K562 (cell line): ENCODE measurements around the gene DOK7. TPM values are rescaled to one million over a fixed set of nuclear protein-coding genes. Genes with fewer than 3 reads are reported as not detected.

Source experiments
- ATAC-seq: fragments of 200-7000 bp; cut with Tn5 transposase; 3 replicates; pipeline ENCODE4 v1.9.1; 2020; ENCODE audit warnings: moderate library complexity
- BruUV-seq: library from RNA; stranded (reverse); fragments of 400-500 nt; replicated peaks from 2 replicates; lab custom pipeline; 2021; lab: Mats Ljungman, UMichigan
- CTCF ChIA-PET: fragments of 300-600 bp; formaldehyde crosslinking; extraction: SDS; loops from one replicate; lab custom pipeline; 2021; ENCODE audit warnings: low intra/inter-chr PET ratio; lab: Yijun Ruan, JAX
- POLR2A ChIA-PET: fragments of 300-600, 350-650 bp; sonication (Branson Sonifier 250); formaldehyde crosslinking; extraction: SDS; loops from one replicate; lab custom pipeline; 2021; ENCODE audit warnings: antibody characterized with exemption, inconsistent platforms; lab: Yijun Ruan, JAX
- DNase-seq, 4 experiments: peaks; one replicate each; pipeline versions ENCODE4 v3.0.0 to v3.0.0-alpha.2; 2011 to 2018; ENCODE audit warnings: low spot score in 3 of 4, mixed read lengths in 3 of 4; ENCODE audit errors: extremely low read depth in 1 of 4
- FAIRE-seq: peaks from 2 replicates; lab custom pipeline; 2011; peaks lifted over from hg19 to GRCh38; lab: Jason Lieb, UNC
- H2AFZ ChIP-seq: 2 replicates; pipeline ENCODE4 v1.6.0; 2011; ENCODE audit warnings: low read depth, low read length, control low read depth, inconsistent platforms
- H3K27ac ChIP-seq: fragments of 200-600 bp; 3 replicates; pipeline ENCODE4 v1.8.0; 2011; ENCODE audit warnings: low read depth, mild to moderate bottlenecking, control low read depth, inconsistent platforms, low read length, moderate library complexity, mixed read lengths; ENCODE audit errors: extremely low read depth
- H3K27me3 ChIP-seq, 2 experiments: fragments of 300-600 bp in 1 of 2; 2 replicates in 1 of 2; 3 replicates in 1 of 2; pipeline versions ENCODE4 v1.6.0 to v1.8.0; 2011; ENCODE audit warnings: inconsistent platforms in 2 of 2, low read length in 2 of 2, mild to moderate bottlenecking in 1 of 2, mixed read lengths in 1 of 2, moderate library complexity in 1 of 2; ENCODE audit not compliant: control insufficient read depth in 2 of 2, insufficient read depth in 2 of 2
- H3K36me3 ChIP-seq: fragments of 300-600 bp; 3 replicates; pipeline ENCODE4 v1.8.0; 2011; ENCODE audit warnings: mild to moderate bottlenecking, low read length, inconsistent platforms; ENCODE audit not compliant: control insufficient read depth, insufficient read depth
- H3K4me1 ChIP-seq, 2 experiments: fragments of 200-600 bp in 1 of 2; replicated peaks in 1 of 2; 2 replicates in 1 of 2; 3 replicates in 1 of 2; pipeline versions ENCODE4 v1.5.1 to v1.8.0; 2011; ENCODE audit warnings: inconsistent platforms in 2 of 2, low read length in 2 of 2, mild to moderate bottlenecking in 1 of 2, mixed read lengths in 1 of 2, moderate library complexity in 1 of 2; ENCODE audit not compliant: control insufficient read depth in 2 of 2, insufficient read depth in 2 of 2
- H3K4me2 ChIP-seq: 2 replicates; pipeline ENCODE4 v1.6.1; 2011; ENCODE audit warnings: low read length, control low read depth, inconsistent platforms, mixed read lengths; ENCODE audit not compliant: insufficient read depth
- H3K4me3 ChIP-seq: fragments of 200-600 bp; sonication (generic), shearing (Covaris generic); 2 replicates; pipeline ENCODE4 v1.5.1; 2016; ENCODE audit warnings: control low read depth, inconsistent platforms
- H3K79me2 ChIP-seq: fragments of 200-600 bp; 3 replicates; pipeline ENCODE4 v1.8.0; 2011; ENCODE audit warnings: low read length, inconsistent platforms; ENCODE audit not compliant: control insufficient read depth, insufficient read depth
- H3K9ac ChIP-seq, 2 experiments: 2 replicates each; pipeline versions ENCODE4 v1.6.0 to v1.6.1; 2011; ENCODE audit warnings: low read depth in 2 of 2, low read length in 2 of 2, control low read depth in 1 of 2, inconsistent platforms in 1 of 2, mild to moderate bottlenecking in 1 of 2, mixed read lengths in 1 of 2; ENCODE audit not compliant: insufficient read depth in 1 of 2
- H3K9me1 ChIP-seq: one replicate; pipeline ENCODE4 v1.6.0; 2011; ENCODE audit warnings: inconsistent platforms, mild to moderate bottlenecking, low read length, moderate library complexity; ENCODE audit not compliant: control insufficient read depth, insufficient read depth
- H3K9me3 ChIP-seq: replicated peaks from 2 replicates; pipeline ENCODE4 v1.5.1; 2011; ENCODE audit warnings: low read depth, low read length, inconsistent platforms; ENCODE audit not compliant: control insufficient read depth, insufficient read depth
- H4K20me1 ChIP-seq: replicated peaks from 2 replicates; pipeline ENCODE4 v1.6.1; 2011; ENCODE audit warnings: low read length, inconsistent platforms, mixed read lengths; ENCODE audit not compliant: control insufficient read depth, insufficient read depth
- CXXC5 ChIP-seq: fragments of 250-450 bp; sonication (Bioruptor Pico); IDR thresholded peaks from 2 replicates; pipeline ENCODE4 v1.8.0; 2022; ENCODE audit warnings: inconsistent platforms, mild to moderate bottlenecking, moderate library complexity
- GABPB1 ChIP-seq: sonication (generic); formaldehyde crosslinking; IDR thresholded peaks from 2 replicates; pipeline ENCODE4 v1.8.0; 2022; ENCODE audit warnings: mild to moderate bottlenecking, missing genetic modification reagents
- HLTF ChIP-seq: fragments of 450-650 bp; IDR thresholded peaks from 2 replicates; pipeline ENCODE4 v1.6.1; 2016
- NONO ChIP-seq, 2 experiments: fragments of 200-400 bp in 1 of 2; fragments of 450-650 bp in 1 of 2; formaldehyde crosslinking in 1 of 2; IDR thresholded peaks; 2 replicates each; pipeline ENCODE4 v1.6.1; 2017; ENCODE audit warnings: low read depth in 2 of 2, mild to moderate bottlenecking in 2 of 2, moderate library complexity in 2 of 2, low read length in 1 of 2
- SREBF2 ChIP-seq: sonication (generic); formaldehyde crosslinking; IDR thresholded peaks from 2 replicates; pipeline ENCODE4 v1.4.0; 2020; ENCODE audit warnings: mild to moderate bottlenecking, missing genetic modification reagents
- WGBS: fragments of 100-300 bp; shearing (Covaris generic); methylation state at CpG from one replicate; pipeline ENCODE4 v1.1.6; 2016; ENCODE audit warnings: low coverage, mixed read lengths; ENCODE audit not compliant: insufficient coverage; ENCODE audit errors: missing lambda C conversion rate; 5-methylcytosine and 5-hydroxymethylcytosine counted together
- in situ Hi-C: fragments of 300-500 bp; cut with MboI; formaldehyde crosslinking; loops from 4 replicates; pipeline ENCODE4 v1.15.0; 2018; ENCODE audit warnings: inconsistent platforms, mixed read lengths
- intact Hi-C: fragments of 100-400 bp; cut with micrococcal nuclease; formaldehyde crosslinking; loops from 2 replicates; pipeline ENCODE4 v1.14.2; 2022
- polyA plus RNA-seq, 8 experiments: library from polyadenylated mRNA; depleted of rRNA in 4 of 8; stranded (reverse) in 5 of 8; unstranded in 3 of 8; fragments of >200 nt; fragmentation: Nextera tagmentation in 2 of 8; fragmentation: Illumina TruSeq in 1 of 8; extraction: Ambion mirVana in 2 of 8; extraction: Trizol in 1 of 8; gene quantifications; 2 replicates each; pipeline versions ENCODE4 v1.2.1 to v1.2.3, GENCODE V29; 2011 to 2014; ENCODE audit warnings: inconsistent platforms in 1 of 8, missing spikeins in 1 of 8
- total RNA-seq, 7 experiments: library from RNA; depleted of rRNA in 6 of 7; stranded (reverse); fragments of >200 nt in 6 of 7; fragmentation: Illumina TruSeq in 2 of 7; extraction: Trizol in 2 of 7; gene quantifications; 2 replicates each; pipeline versions ENCODE4 v1.2.1 to v1.2.3, GENCODE V29; 2011 to 2021; ENCODE audit warnings: low replicate concordance in 1 of 7

DOK7 gene
- total and polyA plus RNA-seq, 9 of the 15 experiments (the other 6 are each of a cell fraction or from before 2014, with no cell fraction given) = not detected

- H3K9me3 ChIP-seq = no peaks in the 10 kb centered on the region
- no peak for TF ChIP-seq CXXC5 (CRISPR knock-in tag)
- TF ChIP-seq NONO (IDR thresholded peaks at IDR 0.05; ENCODE audit: low read depth in 2 of 2, low read length in 1 of 2) = no peak
- TF ChIP-seq GABPB1 (CRISPR knock-in tag) = no peak
- no peak for TF ChIP-seq SREBF2
- no peak for TF ChIP-seq HLTF
- WGBS = 37% methylated on average over 13 of the region's 15 CpGs
- POLR2A ChIA-PET = interaction anchor here (0.7 kb wide), 2 partner anchors 22 to 33 kb away, joined by 3 read pairs; no protein-coding TSS in a partner anchor
- intact Hi-C loops = no loop called here
- peaks cover 0 to 26% of the 10 kb centered on the region in 2 experiments; a peak in 2 of 5 replicates for H3K27me3 ChIP-seq
- no peak for DNase-seq
- H4K20me1 ChIP-seq = peaks cover 7% of the 10 kb centered on the region; the same call in 1 of the 2 replicates
- in situ Hi-C loops = no loop called here
- H3K9ac ChIP-seq = no peak overlapping the region
- H3K9me1 ChIP-seq = no peaks in the 10 kb centered on the region
- no peak overlapping the region for H3K4me2 ChIP-seq
- H3K4me1 ChIP-seq = peaks cover 0 to 17% of the 10 kb centered on the region in 2 experiments; a peak in 1 of 5 replicates
- H3K36me3 ChIP-seq = no peaks in the 10 kb centered on the region
- CTCF ChIA-PET = no interaction called here
- no peak overlapping the region for H2AFZ ChIP-seq
- no peak overlapping the region for H3K4me3 ChIP-seq
- FAIRE-seq = no peak
- H3K27ac ChIP-seq = no peak overlapping the region
- BruUV-seq = no TSS peak
- ATAC-seq = no peak
- no peaks in the 10 kb centered on the region for H3K79me2 ChIP-seq
Observed at GRCh38 chr4:3419836-3420605, 43.1 kb upstream of the DOK7 start.
